Trophoblast cell (in vitro differentiated cells and primary cell): ENCODE data around the gene ZBTB7C.

Experiments
- DNase-seq, 2 donors: peaks; one replicate each; pipeline ENCODE4 v3.0.0-alpha.2; 2016
- H2AFZ ChIP-seq: 2 replicates; pipeline ENCODE4 v1.6.1; 2013; ENCODE audit warnings: low read length, moderate library complexity, mild to moderate bottlenecking; ENCODE audit not compliant: insufficient read depth, poor library complexity
- H2AK5ac ChIP-seq: 2 replicates; pipeline ENCODE4 v1.6.1; 2013; ENCODE audit warnings: mild to moderate bottlenecking, low read length
- H2BK120ac ChIP-seq: 2 replicates; pipeline ENCODE4 v1.6.1; 2013; ENCODE audit warnings: low read length, mild to moderate bottlenecking, moderate library complexity; ENCODE audit not compliant: insufficient read depth, poor library complexity
- H2BK12ac ChIP-seq: 2 replicates; pipeline ENCODE4 v1.6.1; 2013; ENCODE audit warnings: mild to moderate bottlenecking, low read length, moderate library complexity
- H2BK5ac ChIP-seq: 2 replicates; pipeline ENCODE4 v1.6.1; 2013; ENCODE audit warnings: low read length, low read depth, moderate library complexity, mild to moderate bottlenecking; ENCODE audit not compliant: poor library complexity
- H3K14ac ChIP-seq: 2 replicates; pipeline ENCODE4 v1.6.1; 2013; ENCODE audit warnings: mild to moderate bottlenecking, low read length
- H3K18ac ChIP-seq: 2 replicates; pipeline ENCODE4 v1.6.1; 2013; ENCODE audit warnings: mild to moderate bottlenecking, low read length
- H3K23ac ChIP-seq: 2 replicates; pipeline ENCODE4 v1.6.1; 2013; ENCODE audit warnings: low read length
- H3K27ac ChIP-seq: 2 replicates; pipeline ENCODE4 v1.5.1; 2013; ENCODE audit warnings: low read depth, mild to moderate bottlenecking, inconsistent platforms, low read length, moderate library complexity
- H3K27me3 ChIP-seq: 2 replicates; pipeline ENCODE4 v1.6.1; 2013; ENCODE audit warnings: inconsistent platforms, mild to moderate bottlenecking, low read length, moderate library complexity; ENCODE audit not compliant: insufficient read depth
- H3K36me3 ChIP-seq, 2 experiments: 1 replicate in 1 of 2; 2 replicates in 1 of 2; pipeline ENCODE4 v1.6.1; 2013; ENCODE audit warnings: low read length in 2 of 2, mild to moderate bottlenecking in 2 of 2, moderate library complexity in 1 of 2; ENCODE audit not compliant: insufficient read depth in 2 of 2, control insufficient read depth in 1 of 2
- H3K4ac ChIP-seq: 2 replicates; pipeline ENCODE4 v1.6.1; 2013; ENCODE audit warnings: low read depth, mild to moderate bottlenecking, low read length, moderate library complexity
- H3K4me1 ChIP-seq, 2 experiments: 1 replicate in 1 of 2; 2 replicates in 1 of 2; pipeline ENCODE4 v1.6.1; 2013; ENCODE audit warnings: low read length in 2 of 2, mild to moderate bottlenecking in 2 of 2, moderate library complexity in 1 of 2; ENCODE audit not compliant: insufficient read depth in 2 of 2, control insufficient read depth in 1 of 2
- H3K4me2 ChIP-seq: 2 replicates; pipeline ENCODE4 v1.6.1; 2013; ENCODE audit warnings: inconsistent platforms, mild to moderate bottlenecking, low read length, moderate library complexity
- H3K4me3 ChIP-seq: 2 replicates; pipeline ENCODE4 v1.5.1; 2013; ENCODE audit warnings: mild to moderate bottlenecking, low read depth, low read length, inconsistent platforms
- H3K79me1 ChIP-seq: one replicate; pipeline ENCODE4 v1.6.1; 2013; ENCODE audit warnings: low read length
- H3K79me2 ChIP-seq: 2 replicates; pipeline ENCODE4 v1.6.1; 2013; ENCODE audit warnings: low read length, mild to moderate bottlenecking; ENCODE audit not compliant: control insufficient read depth, insufficient read depth, poor library complexity
- H3K9ac ChIP-seq: 2 replicates; pipeline ENCODE4 v1.6.1; 2013; ENCODE audit warnings: mild to moderate bottlenecking, low read length
- H3K9me3 ChIP-seq: 2 replicates; pipeline ENCODE4 v1.6.1; 2013; ENCODE audit warnings: low read depth, mild to moderate bottlenecking, control low read depth, inconsistent platforms, low read length; ENCODE audit not compliant: insufficient read depth
- H4K12ac ChIP-seq: 2 replicates; pipeline ENCODE4 v1.6.1; 2013; ENCODE audit warnings: low read depth, mild to moderate bottlenecking, low read length, moderate library complexity
- H4K8ac ChIP-seq: 2 replicates; pipeline ENCODE4 v1.6.1; 2013; ENCODE audit warnings: low read depth, mild to moderate bottlenecking, low read length, moderate library complexity
- H4K91ac ChIP-seq: one replicate; pipeline ENCODE4 v1.6.1; 2013; ENCODE audit warnings: low read depth, mild to moderate bottlenecking, low read length, moderate library complexity
- WGBS: extraction: QIAGEN DNeasy Blood & Tissue Kit; methylation state at CpG from one replicate; pipeline ENCODE4 v1.1.7; 2013; ENCODE audit warnings: missing lambda C conversion rate; ENCODE audit not compliant: insufficient read length, insufficient coverage; ENCODE audit errors: extremely low coverage; 5-methylcytosine and 5-hydroxymethylcytosine counted together

ZBTB7C gene

GRCh38 chr18:47992266-47992665 lies 416.9 kb downstream of the ZBTB7C start:
- no CpG with 5 or more reads among the region's 4 CpGs for WGBS
- H3K4me3 ChIP-seq = no peak overlapping the region
- H2BK5ac ChIP-seq = no peak overlapping the region
- peaks cover 16 to 31% of the 10 kb centered on the region in 2 experiments for H3K4me1 ChIP-seq
- H3K4ac ChIP-seq = no peak overlapping the region
- no peak overlapping the region for H3K4me2 ChIP-seq
- no peak overlapping the region for H2AFZ ChIP-seq
- no peak overlapping the region for H3K23ac ChIP-seq
- H3K18ac ChIP-seq = no peak overlapping the region
- no peak for DNase-seq
- no peak overlapping the region for H2BK120ac ChIP-seq
- no peak overlapping the region for H4K91ac ChIP-seq
- H4K12ac ChIP-seq = no peak overlapping the region
- no peak overlapping the region for H3K9ac ChIP-seq
- no peak overlapping the region for H2BK12ac ChIP-seq
- no peak overlapping the region for H3K27ac ChIP-seq
- peaks cover 7% of the 10 kb centered on the region for H3K79me1 ChIP-seq
- H3K36me3 ChIP-seq = no peaks in the 10 kb centered on the region
- H3K27me3 ChIP-seq = no peaks in the 10 kb centered on the region
- H2AK5ac ChIP-seq = no peak overlapping the region
- no peaks in the 10 kb centered on the region for H3K9me3 ChIP-seq
- H4K8ac ChIP-seq = no peak overlapping the region
- H3K14ac ChIP-seq = no peak overlapping the region
- H3K79me2 ChIP-seq = no peaks in the 10 kb centered on the region

- Histone ChIP-seq H2AK5ac (no peak overlapping the region), H3K27ac (no peak overlapping the region), H3K4me1 (peaks cover 16 to 31% of the 10 kb centered on the region in 2 experiments), H2BK5ac (no peak overlapping the region), H4K91ac (no peak overlapping the region), H3K36me3 (no peaks in the 10 kb centered on the region), H3K4me3 (no peak overlapping the region), H4K8ac (no peak overlapping the region), H4K12ac (no peak overlapping the region), H3K4me2 (no peak overlapping the region), H3K23ac (no peak overlapping the region), H2BK120ac (no peak overlapping the region), H3K14ac (no peak overlapping the region), H3K9me3 (no peaks in the 10 kb centered on the region), H2AFZ (no peak overlapping the region), H3K79me2 (no peaks in the 10 kb centered on the region), H2BK12ac (peak overlapping the region; percentile 15), H3K18ac (no peak overlapping the region), H3K27me3 (no peaks in the 10 kb centered on the region), H3K79me1 (peaks cover 7% of the 10 kb centered on the region), H3K4ac (no peak overlapping the region), H3K9ac (no peak overlapping the region)
- DNase-seq = no peak
- no CpG with 5 or more reads among the region's 5 CpGs for WGBS
Observed at GRCh38 chr18:47990981-47991380, 418.2 kb downstream of the ZBTB7C start.

- Histone ChIP-seq H3K27ac (no peak overlapping the region), H2AFZ (no peak overlapping the region), H3K14ac (no peak overlapping the region), H3K4me2 (no peak overlapping the region), H4K8ac (no peak overlapping the region), H2BK5ac (no peak overlapping the region), H3K18ac (no peak overlapping the region), H4K91ac (no peak overlapping the region), H3K23ac (no peak overlapping the region), H2BK120ac (no peak overlapping the region), H3K79me2 (no peaks in the 10 kb centered on the region), H3K79me1 (peaks cover 7% of the 10 kb centered on the region), H3K4ac (no peak overlapping the region), H2BK12ac (no peak overlapping the region), H3K9ac (no peak overlapping the region), H3K36me3 (no peaks in the 10 kb centered on the region), H2AK5ac (no peak overlapping the region), H3K9me3 (no peaks in the 10 kb centered on the region), H4K12ac (no peak overlapping the region), H3K4me3 (no peak overlapping the region), H3K27me3 (no peaks in the 10 kb centered on the region), H3K4me1 (peaks cover 16 to 20% of the 10 kb centered on the region in 2 experiments)
- WGBS = no CpG with 5 or more reads among the region's 3 CpGs
- DNase-seq = peak in 1 of 2 donors; percentile 47
Observed at GRCh38 chr18:47987388-47987699, 421.8 kb downstream of the ZBTB7C start.

- Histone ChIP-seq H3K27me3 (no peaks in the 10 kb centered on the region), H3K9ac (no peak overlapping the region), H4K8ac (no peak overlapping the region), H3K14ac (no peak overlapping the region), H2BK5ac (no peak overlapping the region), H3K79me2 (no peaks in the 10 kb centered on the region), H4K12ac (no peak overlapping the region), H3K9me3 (no peaks in the 10 kb centered on the region), H4K91ac (no peak overlapping the region), H2BK120ac (no peak overlapping the region), H3K27ac (no peak overlapping the region), H3K18ac (no peak overlapping the region), H3K4me1 (peaks cover 16 to 20% of the 10 kb centered on the region in 2 experiments), H3K4me3 (no peak overlapping the region), H3K23ac (no peak overlapping the region), H2AFZ (no peak overlapping the region), H2AK5ac (no peak overlapping the region), H3K79me1 (peaks cover 7% of the 10 kb centered on the region), H3K36me3 (no peaks in the 10 kb centered on the region), H3K4me2 (no peak overlapping the region), H3K4ac (no peak overlapping the region), H2BK12ac (no peak overlapping the region)
- no CpG with 5 or more reads among the region's 5 CpGs for WGBS
- peak in 1 of 2 donors; percentile 59 for DNase-seq
Observed at GRCh38 chr18:47986620-47987387, 422.4 kb downstream of the ZBTB7C start.
